Natural killer cell (primary cell): ENCODE measurements around the gene NEUROD2. TPM values are rescaled to one million over a fixed set of nuclear protein-coding genes. Genes with fewer than 3 reads are reported as not detected.

Source experiments
- ATAC-seq, 3 donors: fragments of 150-1000 bp in 2 of 3; fragments of 200-7000 bp in 1 of 3; cut with Tn5 transposase; 1 replicate in 1 of 3; 2 replicates in 2 of 3; pipeline ENCODE4 v1.10.0; 2021; ENCODE audit warnings: mild to moderate bottlenecking in 2 of 3, moderate library complexity in 2 of 3
- DNase-seq, 2 donors: peaks; one replicate each; pipeline versions ENCODE4 v3.0.0 to v3.0.0-alpha.2; 2013 to 2021; ENCODE audit warnings: mixed read lengths in 1 of 2
- H3K27ac ChIP-seq: one replicate; pipeline ENCODE4 v1.5.1; 2013; ENCODE audit warnings: mild to moderate bottlenecking, low read length
- H3K27me3 ChIP-seq: one replicate; pipeline ENCODE4 v1.6.1; 2013; ENCODE audit warnings: low read length; ENCODE audit not compliant: control insufficient read depth, insufficient read depth
- H3K36me3 ChIP-seq: one replicate; pipeline ENCODE4 v1.6.1; 2013; ENCODE audit warnings: low read length; ENCODE audit not compliant: control insufficient read depth, insufficient read depth
- H3K4me1 ChIP-seq: one replicate; pipeline ENCODE4 v1.6.1; 2013; ENCODE audit warnings: low read length; ENCODE audit not compliant: control insufficient read depth, insufficient read depth
- H3K4me3 ChIP-seq: one replicate; pipeline ENCODE4 v1.5.1; 2013; ENCODE audit warnings: low read length
- H3K9me3 ChIP-seq: one replicate; pipeline ENCODE4 v1.6.1; 2013; ENCODE audit warnings: low read length; ENCODE audit not compliant: control insufficient read depth, insufficient read depth
- H3K27ac Mint-ChIP-seq, 2 donors: one replicate each; pipeline ENCODE4 v1.8.0; 2022; ENCODE audit warnings: mild to moderate bottlenecking in 2 of 2, mixed read lengths in 2 of 2, moderate library complexity in 1 of 2
- H3K27me3 Mint-ChIP-seq, 2 donors: one replicate each; pipeline ENCODE4 v1.8.0; 2022; ENCODE audit warnings: low read depth in 2 of 2, mixed read lengths in 2 of 2
- H3K36me3 Mint-ChIP-seq: one replicate; pipeline ENCODE4 v1.8.0; 2022; ENCODE audit warnings: mixed read lengths
- H3K4me1 Mint-ChIP-seq, 2 donors: one replicate each; pipeline ENCODE4 v1.8.0; 2022; ENCODE audit warnings: mixed read lengths in 2 of 2
- H3K4me3 Mint-ChIP-seq: one replicate; pipeline ENCODE4 v1.8.0; 2022; ENCODE audit warnings: mild to moderate bottlenecking, moderate library complexity, mixed read lengths
- H3K9me3 Mint-ChIP-seq, 2 donors: one replicate each; pipeline ENCODE4 v1.8.0; 2022; ENCODE audit warnings: mixed read lengths in 2 of 2
- CTCF ChIP-seq: fragments of 200-600 bp; IDR thresholded peaks from one replicate; pipeline ENCODE4 v1.8.0; 2022; ENCODE audit warnings: antibody characterized with exemption
- WGBS: methylation state at CpG from one replicate; pipeline ENCODE4 v1.1.7; 2013; ENCODE audit warnings: missing lambda C conversion rate; ENCODE audit not compliant: insufficient coverage; 5-methylcytosine and 5-hydroxymethylcytosine counted together
- intact Hi-C: fragments of 100-400 bp; cut with micrococcal nuclease; formaldehyde crosslinking; loops from one replicate; pipeline ENCODE4 v1.14.2; 2022
- total RNA-seq, 4 donors: library from RNA; stranded (reverse); fragments of 120-200 nt in 1 of 4; gene quantifications; one replicate each; pipeline versions ENCODE4 v1.2.3 to v1.2.4, GENCODE V29; 2013 to 2022

NEUROD2 gene
- total RNA-seq, 3 donors from 2014 or later (not counting 1 experiment from before 2014, with no cell fraction given): not detected

GRCh38 chr17:39628655-39629493 lies 21.2 kb upstream of the NEUROD2 start:
- TF ChIP-seq CTCF: no peak
- peaks cover 6% of the 10 kb centered on the region for H3K4me1 ChIP-seq
- no peak overlapping the region for H3K27ac Mint-ChIP-seq

DNA sequence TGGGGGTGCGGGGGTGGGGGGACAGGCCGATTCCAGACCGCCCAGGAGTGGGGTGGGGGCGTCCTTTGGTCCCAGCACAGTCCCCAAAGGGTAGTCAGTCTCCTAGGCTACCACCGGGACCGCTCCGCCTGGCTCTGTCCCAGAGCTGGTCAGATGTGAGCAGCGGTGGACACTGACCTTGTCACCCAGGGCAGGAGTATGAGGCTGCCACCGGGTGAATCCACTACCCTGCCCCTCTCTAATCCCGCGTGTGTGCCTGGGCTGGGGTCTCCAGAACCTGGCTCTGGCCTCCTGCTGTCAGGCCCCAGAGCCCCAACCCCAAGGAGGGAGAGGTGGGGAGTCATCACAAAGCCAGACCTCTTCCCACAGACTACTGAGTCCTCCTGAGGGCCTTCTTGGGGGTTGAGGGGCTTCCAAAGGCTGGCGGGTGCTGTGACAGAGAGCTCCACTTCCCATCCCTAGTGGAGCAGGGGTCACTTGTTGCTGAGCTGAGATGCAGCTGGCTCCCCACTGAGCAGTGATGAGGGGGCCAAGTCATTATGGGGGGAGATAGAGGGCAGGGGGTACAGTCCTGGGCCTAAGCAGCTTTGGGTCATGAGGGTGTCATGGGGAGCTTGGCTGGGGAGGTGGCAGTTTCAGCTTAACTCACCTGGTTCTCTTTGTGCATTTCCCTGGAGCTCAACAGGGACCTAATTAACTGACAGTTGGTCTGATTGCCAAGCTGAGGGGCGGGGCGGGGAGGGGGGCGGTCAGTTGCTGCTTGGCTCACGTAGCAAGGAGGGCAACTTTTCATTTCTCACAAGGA lies 20.2 kb upstream of the NEUROD2 start:
- no peak overlapping the region for H3K4me3 Mint-ChIP-seq
- WGBS: 87% methylated on average over 14 of the region's 16 CpGs
- peaks cover 10 to 34% of the 10 kb centered on the region in 2 donors for H3K27me3 Mint-ChIP-seq
- Histone ChIP-seq H3K36me3 (no peaks in the 10 kb centered on the region), H3K27me3 (peaks cover 13% of the 10 kb centered on the region), H3K4me1 (peaks cover 16% of the 10 kb centered on the region), H3K4me3 (no peak overlapping the region), H3K27ac (no peak overlapping the region), H3K9me3 (no peaks in the 10 kb centered on the region)
- ATAC-seq (no peak), DNase-seq (no peak)
- H3K4me1 Mint-ChIP-seq: peaks cover 6 to 23% of the 10 kb centered on the region in 2 donors
- H3K9me3 Mint-ChIP-seq: no peaks in the 10 kb centered on the region
- intact Hi-C loops: no loop called here
- no peak for TF ChIP-seq CTCF
- H3K36me3 Mint-ChIP-seq: no peaks in the 10 kb centered on the region
- no peak overlapping the region for H3K27ac Mint-ChIP-seq

More at GRCh38 chr17:39628655-39629493, 21.2 kb upstream of the NEUROD2 start:
- Mint-ChIP-seq H3K4me1 (peaks cover 0 to 17% of the 10 kb centered on the region in 2 donors), H3K4me3 (no peak overlapping the region), H3K27me3 (peaks cover 10 to 34% of the 10 kb centered on the region in 2 donors), H3K9me3 (no peaks in the 10 kb centered on the region), H3K36me3 (no peaks in the 10 kb centered on the region)
- ATAC-seq: no peak
- Histone ChIP-seq H3K36me3 (no peaks in the 10 kb centered on the region), H3K9me3 (no peaks in the 10 kb centered on the region), H3K27ac (no peak overlapping the region), H3K4me3 (no peak overlapping the region), H3K27me3 (peaks cover 13% of the 10 kb centered on the region)
- DNase-seq: no peak
- WGBS: 88% methylated on average over 10 of the region's 10 CpGs
- intact Hi-C loops: no loop called here

DNA sequence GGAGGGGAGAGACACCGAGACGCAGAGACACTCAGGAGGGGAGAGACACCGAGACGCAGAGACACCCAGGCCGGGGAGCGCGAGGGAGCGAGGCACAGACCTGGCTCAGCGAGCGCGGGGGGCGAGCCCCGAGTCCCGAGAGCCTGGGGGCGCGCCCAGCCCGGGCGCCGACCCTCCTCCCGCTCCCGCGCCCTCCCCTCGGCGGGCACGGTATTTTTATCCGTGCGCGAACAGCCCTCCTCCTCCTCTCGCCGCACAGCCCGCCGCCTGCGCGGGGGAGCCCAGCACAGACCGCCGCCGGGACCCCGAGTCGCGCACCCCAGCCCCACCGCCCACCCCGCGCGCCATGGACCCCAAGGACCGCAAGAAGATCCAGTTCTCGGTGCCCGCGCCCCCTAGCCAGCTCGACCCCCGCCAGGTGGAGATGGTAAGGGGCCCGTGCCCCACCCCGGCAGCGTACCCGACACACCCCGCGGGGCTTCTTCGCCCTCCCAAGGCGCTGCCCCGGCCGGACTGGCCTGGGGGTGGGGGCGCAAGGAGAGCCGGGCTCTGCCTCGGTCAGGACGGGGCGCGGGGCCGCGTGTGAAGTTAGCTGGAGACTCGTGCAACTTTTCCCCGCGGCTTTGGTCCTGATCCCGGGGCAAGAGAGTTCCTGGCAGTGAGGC lies 19.5 kb upstream of the NEUROD2 start:
- Histone ChIP-seq H3K4me3 (no peak overlapping the region), H3K36me3 (no peaks in the 10 kb centered on the region), H3K4me1 (peaks cover 21% of the 10 kb centered on the region), H3K27ac (no peak overlapping the region), H3K9me3 (no peaks in the 10 kb centered on the region), H3K27me3 (peaks cover 13% of the 10 kb centered on the region)
- ATAC-seq (no peak), DNase-seq (peak in 1 of 2 donors; percentile 24)
- WGBS: 9% methylated on average over 72 of the region's 72 CpGs
- intact Hi-C loops: no loop called here
- Mint-ChIP-seq H3K27ac (no peak overlapping the region), H3K4me3 (no peak overlapping the region), H3K27me3 (peaks cover 10 to 34% of the 10 kb centered on the region in 2 donors), H3K4me1 (peaks cover 10 to 26% of the 10 kb centered on the region in 2 donors), H3K9me3 (no peaks in the 10 kb centered on the region), H3K36me3 (no peaks in the 10 kb centered on the region)
- TF ChIP-seq CTCF: no peak
